OCI-LY3 (cell line): ENCODE data around the gene NEUROD2.

Experiments
- CTCF ChIP-seq: fragments of 200-600, 300-600 bp; sonication (generic); IDR thresholded peaks from 2 replicates; pipeline ENCODE4 v1.5.1; 2014; ENCODE audit warnings: antibody characterized with exemption, low read length, low read depth
- EZH2phosphoT487 ChIP-seq: fragments of 200-600 bp; shearing (Covaris generic); IDR thresholded peaks from 2 replicates; pipeline ENCODE4 v1.6.1; 2018; ENCODE audit warnings: antibody characterized with exemption, mixed run types, low read depth

- TF ChIP-seq CTCF (no peak), EZH2phosphoT487 (no peak)
These were observed 5.8 kb downstream of the NEUROD2 start for GRCh38 chr17:39601758-39602532.
